Measurements from ENCODE around the gene CCSAP.

Gene CCSAP

GRCh38 chr1:229283183-229283611 is 59.6 kb downstream of the CCSAP start:
- Histone ChIP-seq H2BK15ac (ENCODE audit: low read depth, poor library complexity, severe bottlenecking) (no peak overlapping the region), H4K8ac (ENCODE audit: low read length) (no peak overlapping the region), H3K9ac (ENCODE audit: low read length) (no peak overlapping the region), H3K36me3 (ENCODE audit: control insufficient read depth in 1 of 2, insufficient read depth in 2 of 2, low read depth in 1 of 2, low read length in 2 of 2) (no peaks in the 10 kb centered on the region), H3K27ac (ENCODE audit: low read length, poor library complexity, severe bottlenecking) (no peak overlapping the region), H2BK120ac (ENCODE audit: low read depth, low read length) (no peak overlapping the region), H3K23ac (ENCODE audit: low read length in 2 of 2) (no peak overlapping the region), H3K4me2 (ENCODE audit: low read length, poor library complexity, severe bottlenecking) (no peak overlapping the region), H2BK12ac (ENCODE audit: low read length in 2 of 2) (no peak overlapping the region), H3K79me1 (replicated peaks; ENCODE audit: low read length, poor library complexity, severe bottlenecking) (peaks cover 20% of the 10 kb centered on the region), H2AFZ (ENCODE audit: low read depth, low read length) (no peak overlapping the region), H3K27me3 (ENCODE audit: control insufficient read depth in 1 of 2, insufficient read depth in 1 of 2, low read length in 2 of 2) (no peaks in the 10 kb centered on the region), H3K4ac (ENCODE audit: low read depth in 1 of 2, low read length in 2 of 2) (no peak overlapping the region), H4K91ac (ENCODE audit: low read length) (no peak overlapping the region), H3K4me1 (ENCODE audit: control insufficient read depth, insufficient read depth, low read depth, low read length) (no peaks in the 10 kb centered on the region), H3K18ac (ENCODE audit: low read depth in 1 of 2, low read length in 2 of 2) (no peak overlapping the region), H2BK5ac (ENCODE audit: low read depth, low read length, poor library complexity, severe bottlenecking) (no peak overlapping the region), H3K4me3 (ENCODE audit: insufficient read depth in 1 of 2, low read depth in 1 of 2, low read length in 2 of 2) (no peak overlapping the region), H2AK5ac (ENCODE audit: low read length, severe bottlenecking) (no peak overlapping the region), H3K9me3 (ENCODE audit: control insufficient read depth, low read length) (no peaks in the 10 kb centered on the region), H3K14ac (ENCODE audit: low read length in 2 of 2) (no peak overlapping the region)
- 88% methylated on average over 2 of the region's 3 CpGs for WGBS
- no peak for DNase-seq

GRCh38 chr1:229282295-229282823 is 60.5 kb downstream of the CCSAP start:
- Histone ChIP-seq H3K23ac (ENCODE audit: low read length in 2 of 2) (no peak overlapping the region), H2AFZ (ENCODE audit: low read depth, low read length) (no peak overlapping the region), H3K27ac (ENCODE audit: low read length, poor library complexity, severe bottlenecking) (no peak overlapping the region), H3K18ac (ENCODE audit: low read depth in 1 of 2, low read length in 2 of 2) (no peak overlapping the region), H3K36me3 (ENCODE audit: control insufficient read depth in 1 of 2, insufficient read depth in 2 of 2, low read depth in 1 of 2, low read length in 2 of 2) (no peaks in the 10 kb centered on the region), H3K79me1 (replicated peaks; ENCODE audit: low read length, poor library complexity, severe bottlenecking) (peaks cover 23% of the 10 kb centered on the region), H3K9me3 (ENCODE audit: control insufficient read depth, low read length) (no peaks in the 10 kb centered on the region), H3K14ac (ENCODE audit: low read length in 2 of 2) (no peak overlapping the region), H4K8ac (ENCODE audit: low read length) (no peak overlapping the region), H3K27me3 (ENCODE audit: control insufficient read depth in 1 of 2, insufficient read depth in 1 of 2, low read length in 2 of 2) (no peaks in the 10 kb centered on the region), H3K4me1 (ENCODE audit: control insufficient read depth, insufficient read depth, low read depth, low read length) (no peaks in the 10 kb centered on the region), H3K4me2 (ENCODE audit: low read length, poor library complexity, severe bottlenecking) (no peak overlapping the region), H3K4ac (ENCODE audit: low read depth in 1 of 2, low read length in 2 of 2) (no peak overlapping the region), H2BK12ac (ENCODE audit: low read length in 2 of 2) (no peak overlapping the region), H2AK5ac (ENCODE audit: low read length, severe bottlenecking) (no peak overlapping the region), H2BK15ac (ENCODE audit: low read depth, poor library complexity, severe bottlenecking) (no peak overlapping the region), H3K9ac (ENCODE audit: low read length) (no peak overlapping the region), H3K4me3 (ENCODE audit: insufficient read depth in 1 of 2, low read depth in 1 of 2, low read length in 2 of 2) (no peak overlapping the region), H2BK5ac (ENCODE audit: low read depth, low read length, poor library complexity, severe bottlenecking) (no peak overlapping the region), H2BK120ac (ENCODE audit: low read depth, low read length) (no peak overlapping the region), H4K91ac (ENCODE audit: low read length) (no peak overlapping the region)
- DNase-seq = no peak
- WGBS = no CpG with 5 or more reads among the region's 1 CpG

- no peak overlapping the region for H3K4me3 ChIP-seq (ENCODE audit: insufficient read depth in 1 of 2, low read depth in 1 of 2, low read length in 2 of 2)
- no peak overlapping the region for H2BK15ac ChIP-seq (ENCODE audit: low read depth, poor library complexity, severe bottlenecking)
- peaks cover 27% of the 10 kb centered on the region for H3K79me1 ChIP-seq (replicated peaks; ENCODE audit: low read length, poor library complexity, severe bottlenecking)
- no peak overlapping the region for H4K91ac ChIP-seq (ENCODE audit: low read length)
- no peak for DNase-seq
- no peak overlapping the region for H2AK5ac ChIP-seq (ENCODE audit: low read length, severe bottlenecking)
- H2AFZ ChIP-seq (ENCODE audit: low read depth, low read length) = no peak overlapping the region
- no CpG with 5 or more reads among the region's 1 CpG for WGBS
- H3K4me2 ChIP-seq (ENCODE audit: low read length, poor library complexity, severe bottlenecking) = no peak overlapping the region
- no peaks in the 10 kb centered on the region for H3K36me3 ChIP-seq (ENCODE audit: control insufficient read depth in 1 of 2, insufficient read depth in 2 of 2, low read depth in 1 of 2, low read length in 2 of 2)
- H3K9ac ChIP-seq (ENCODE audit: low read length) = no peak overlapping the region
- no peak overlapping the region for H4K8ac ChIP-seq (ENCODE audit: low read length)
- H3K18ac ChIP-seq (ENCODE audit: low read depth in 1 of 2, low read length in 2 of 2) = no peak overlapping the region
- no peak overlapping the region for H3K14ac ChIP-seq (ENCODE audit: low read length in 2 of 2)
- no peak overlapping the region for H3K4ac ChIP-seq (ENCODE audit: low read depth in 1 of 2, low read length in 2 of 2)
- H3K9me3 ChIP-seq (ENCODE audit: control insufficient read depth, low read length) = no peaks in the 10 kb centered on the region
- no peak overlapping the region for H2BK120ac ChIP-seq (ENCODE audit: low read depth, low read length)
- no peaks in the 10 kb centered on the region for H3K4me1 ChIP-seq (ENCODE audit: control insufficient read depth, insufficient read depth, low read depth, low read length)
- no peak overlapping the region for H2BK5ac ChIP-seq (ENCODE audit: low read depth, low read length, poor library complexity, severe bottlenecking)
- no peak overlapping the region for H3K27ac ChIP-seq (ENCODE audit: low read length, poor library complexity, severe bottlenecking)
- H2BK12ac ChIP-seq (ENCODE audit: low read length in 2 of 2) = no peak overlapping the region
- no peaks in the 10 kb centered on the region for H3K27me3 ChIP-seq (ENCODE audit: control insufficient read depth in 1 of 2, insufficient read depth in 1 of 2, low read length in 2 of 2)
- H3K23ac ChIP-seq (ENCODE audit: low read length in 2 of 2) = no peak overlapping the region
Observed at GRCh38 chr1:229281339-229281926, 61.4 kb downstream of the CCSAP start.

DNA sequence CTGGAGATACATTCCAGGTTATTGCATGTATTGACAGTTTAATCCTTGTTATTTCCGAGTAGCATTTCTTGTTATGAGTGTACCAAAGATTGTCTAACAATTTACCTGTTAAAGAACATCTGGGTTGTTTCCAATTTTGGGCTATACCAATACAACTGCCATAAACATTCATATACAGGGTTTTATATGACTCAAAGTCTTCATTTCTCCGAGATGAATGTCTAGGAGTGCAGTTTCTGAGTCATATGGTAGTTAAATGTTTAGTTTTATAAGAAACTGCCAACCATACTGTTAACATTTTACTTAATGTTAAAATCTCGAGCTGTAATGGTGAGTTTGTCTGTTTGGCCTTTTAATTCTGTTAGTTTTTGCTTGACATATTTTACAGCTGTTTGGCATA is 61.9 kb downstream of the CCSAP start:
- H3K79me1 ChIP-seq (replicated peaks; ENCODE audit: low read length, poor library complexity, severe bottlenecking) = peaks cover 27% of the 10 kb centered on the region
- H2AFZ ChIP-seq (ENCODE audit: low read depth, low read length) = no peak overlapping the region
- no peak overlapping the region for H3K4ac ChIP-seq (ENCODE audit: low read depth in 1 of 2, low read length in 2 of 2)
- no peak overlapping the region for H3K4me2 ChIP-seq (ENCODE audit: low read length, poor library complexity, severe bottlenecking)
- no peak overlapping the region for H3K23ac ChIP-seq (ENCODE audit: low read length in 2 of 2)
- no peak overlapping the region for H2BK15ac ChIP-seq (ENCODE audit: low read depth, poor library complexity, severe bottlenecking)
- H2BK12ac ChIP-seq (ENCODE audit: low read length in 2 of 2) = no peak overlapping the region
- H3K36me3 ChIP-seq (ENCODE audit: control insufficient read depth in 1 of 2, insufficient read depth in 2 of 2, low read depth in 1 of 2, low read length in 2 of 2) = no peaks in the 10 kb centered on the region
- H3K18ac ChIP-seq (ENCODE audit: low read depth in 1 of 2, low read length in 2 of 2) = no peak overlapping the region
- H3K9me3 ChIP-seq (ENCODE audit: control insufficient read depth, low read length) = no peaks in the 10 kb centered on the region
- no peak overlapping the region for H2AK5ac ChIP-seq (ENCODE audit: low read length, severe bottlenecking)
- 71% methylated on average over 1 of the region's 3 CpGs for WGBS
- no peak overlapping the region for H3K27ac ChIP-seq (ENCODE audit: low read length, poor library complexity, severe bottlenecking)
- no peak overlapping the region for H2BK5ac ChIP-seq (ENCODE audit: low read depth, low read length, poor library complexity, severe bottlenecking)
- no peak overlapping the region for H4K8ac ChIP-seq (ENCODE audit: low read length)
- no peak overlapping the region for H3K14ac ChIP-seq (ENCODE audit: low read length in 2 of 2)
- H2BK120ac ChIP-seq (ENCODE audit: low read depth, low read length) = no peak overlapping the region
- no peak overlapping the region for H4K91ac ChIP-seq (ENCODE audit: low read length)
- no peak overlapping the region for H3K4me3 ChIP-seq (ENCODE audit: insufficient read depth in 1 of 2, low read depth in 1 of 2, low read length in 2 of 2)
- H3K27me3 ChIP-seq (ENCODE audit: control insufficient read depth in 1 of 2, insufficient read depth in 1 of 2, low read length in 2 of 2) = no peaks in the 10 kb centered on the region
- no peak for DNase-seq
- H3K9ac ChIP-seq (ENCODE audit: low read length) = no peak overlapping the region
- H3K4me1 ChIP-seq (ENCODE audit: control insufficient read depth, insufficient read depth, low read depth, low read length) = no peaks in the 10 kb centered on the region
